HFFc6 (cell line): ENCODE measurements around the gene NCLN. TPM values are rescaled to one million over a fixed set of nuclear protein-coding genes. Genes with fewer than 3 reads are reported as not detected.

ENCODE experiments used
- DNase-seq: peaks from one replicate; pipeline ENCODE4 v3.0.0-alpha.2; 2018
- H3K27ac Mint-ChIP-seq: 2 replicates; pipeline ENCODE4 v1.8.0; 2020; ENCODE audit warnings: mild to moderate bottlenecking, mixed read lengths
- H3K27me3 Mint-ChIP-seq: 2 replicates; pipeline ENCODE4 v1.8.0; 2021; ENCODE audit warnings: mild to moderate bottlenecking, moderate library complexity, mixed read lengths; ENCODE audit not compliant: insufficient read depth
- H3K36me3 Mint-ChIP-seq: 2 replicates; pipeline ENCODE4 v1.8.0; 2021; ENCODE audit warnings: low read depth, mixed read lengths
- H3K4me1 Mint-ChIP-seq: 2 replicates; pipeline ENCODE4 v1.8.0; 2020; ENCODE audit warnings: low read depth, mixed read lengths
- H3K4me3 Mint-ChIP-seq: 2 replicates; pipeline ENCODE4 v1.8.0; 2020; ENCODE audit warnings: mild to moderate bottlenecking, moderate library complexity, mixed read lengths
- H3K9me3 Mint-ChIP-seq: 2 replicates; pipeline ENCODE4 v1.8.0; 2020; ENCODE audit warnings: mild to moderate bottlenecking, mixed read lengths
- total RNA-seq, 6 experiments: library from RNA; stranded (reverse); fragmentation: NEBNext Ultra II Directional; extraction: Animal tissue kit (Norgen Biotek cat#: 25700); gene quantifications; 2 replicates in 1 of 6; 3 replicates in 5 of 6; pipeline ENCODE4 v1.2.3, GENCODE V29; 2021
- TF ChIP-seq, protein P1 (sequence below): fragments of 200-600 bp; sonication (generic); IDR thresholded peaks from 2 replicates; pipeline ENCODE4 v1.5.0; 2021; ENCODE audit warnings: antibody characterized with exemption, mild to moderate bottlenecking

Gene NCLN
- total RNA-seq, 6 experiments from 2014 or later: 98.1 to 130 (median 106) TPM

DNA sequence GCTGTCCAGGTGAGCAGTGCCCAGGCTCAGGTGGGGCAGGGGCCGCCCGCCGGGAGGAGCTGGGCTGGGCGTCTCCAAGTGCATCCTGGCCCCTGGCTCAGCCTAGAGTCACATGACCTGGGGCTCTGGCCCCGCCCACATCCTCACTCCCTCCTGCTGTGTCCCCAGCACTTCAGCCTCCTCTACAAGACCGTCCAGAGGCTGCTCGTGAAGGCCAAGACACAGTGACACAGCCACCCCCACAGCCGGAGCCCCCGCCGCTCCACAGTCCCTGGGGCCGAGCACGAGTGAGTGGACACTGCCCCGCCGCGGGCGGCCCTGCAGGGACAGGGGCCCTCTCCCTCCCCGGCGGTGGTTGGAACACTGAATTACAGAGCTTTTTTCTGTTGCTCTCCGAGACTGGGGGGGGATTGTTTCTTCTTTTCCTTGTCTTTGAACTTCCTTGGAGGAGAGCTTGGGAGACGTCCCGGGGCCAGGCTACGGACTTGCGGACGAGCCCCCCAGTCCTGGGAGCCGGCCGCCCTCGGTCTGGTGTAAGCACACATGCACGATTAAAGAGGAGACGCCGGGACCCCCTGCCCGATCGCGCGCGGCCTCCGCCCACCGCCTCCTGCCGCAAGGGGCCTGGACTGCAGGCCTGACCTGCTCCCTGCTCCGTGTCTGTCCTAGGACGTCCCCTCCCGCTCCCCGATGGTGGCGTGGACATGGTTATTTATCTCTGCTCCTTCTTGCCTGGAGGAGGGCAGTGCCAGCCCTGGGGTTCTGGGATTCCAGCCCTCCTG lies 21.9 kb downstream of the NCLN start:
- no peaks in the 10 kb centered on the region for H3K4me1 Mint-ChIP-seq
- no peak overlapping the region for H3K27ac Mint-ChIP-seq
- TF ChIP-seq, protein P1, sequence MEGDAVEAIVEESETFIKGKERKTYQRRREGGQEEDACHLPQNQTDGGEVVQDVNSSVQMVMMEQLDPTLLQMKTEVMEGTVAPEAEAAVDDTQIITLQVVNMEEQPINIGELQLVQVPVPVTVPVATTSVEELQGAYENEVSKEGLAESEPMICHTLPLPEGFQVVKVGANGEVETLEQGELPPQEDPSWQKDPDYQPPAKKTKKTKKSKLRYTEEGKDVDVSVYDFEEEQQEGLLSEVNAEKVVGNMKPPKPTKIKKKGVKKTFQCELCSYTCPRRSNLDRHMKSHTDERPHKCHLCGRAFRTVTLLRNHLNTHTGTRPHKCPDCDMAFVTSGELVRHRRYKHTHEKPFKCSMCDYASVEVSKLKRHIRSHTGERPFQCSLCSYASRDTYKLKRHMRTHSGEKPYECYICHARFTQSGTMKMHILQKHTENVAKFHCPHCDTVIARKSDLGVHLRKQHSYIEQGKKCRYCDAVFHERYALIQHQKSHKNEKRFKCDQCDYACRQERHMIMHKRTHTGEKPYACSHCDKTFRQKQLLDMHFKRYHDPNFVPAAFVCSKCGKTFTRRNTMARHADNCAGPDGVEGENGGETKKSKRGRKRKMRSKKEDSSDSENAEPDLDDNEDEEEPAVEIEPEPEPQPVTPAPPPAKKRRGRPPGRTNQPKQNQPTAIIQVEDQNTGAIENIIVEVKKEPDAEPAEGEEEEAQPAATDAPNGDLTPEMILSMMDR: no peak
- peaks cover 4% of the 10 kb centered on the region for H3K27me3 Mint-ChIP-seq
- DNase-seq: no peak
- no peak overlapping the region for H3K4me3 Mint-ChIP-seq
- no peaks in the 10 kb centered on the region for H3K36me3 Mint-ChIP-seq
- H3K9me3 Mint-ChIP-seq: no peaks in the 10 kb centered on the region

DNA sequence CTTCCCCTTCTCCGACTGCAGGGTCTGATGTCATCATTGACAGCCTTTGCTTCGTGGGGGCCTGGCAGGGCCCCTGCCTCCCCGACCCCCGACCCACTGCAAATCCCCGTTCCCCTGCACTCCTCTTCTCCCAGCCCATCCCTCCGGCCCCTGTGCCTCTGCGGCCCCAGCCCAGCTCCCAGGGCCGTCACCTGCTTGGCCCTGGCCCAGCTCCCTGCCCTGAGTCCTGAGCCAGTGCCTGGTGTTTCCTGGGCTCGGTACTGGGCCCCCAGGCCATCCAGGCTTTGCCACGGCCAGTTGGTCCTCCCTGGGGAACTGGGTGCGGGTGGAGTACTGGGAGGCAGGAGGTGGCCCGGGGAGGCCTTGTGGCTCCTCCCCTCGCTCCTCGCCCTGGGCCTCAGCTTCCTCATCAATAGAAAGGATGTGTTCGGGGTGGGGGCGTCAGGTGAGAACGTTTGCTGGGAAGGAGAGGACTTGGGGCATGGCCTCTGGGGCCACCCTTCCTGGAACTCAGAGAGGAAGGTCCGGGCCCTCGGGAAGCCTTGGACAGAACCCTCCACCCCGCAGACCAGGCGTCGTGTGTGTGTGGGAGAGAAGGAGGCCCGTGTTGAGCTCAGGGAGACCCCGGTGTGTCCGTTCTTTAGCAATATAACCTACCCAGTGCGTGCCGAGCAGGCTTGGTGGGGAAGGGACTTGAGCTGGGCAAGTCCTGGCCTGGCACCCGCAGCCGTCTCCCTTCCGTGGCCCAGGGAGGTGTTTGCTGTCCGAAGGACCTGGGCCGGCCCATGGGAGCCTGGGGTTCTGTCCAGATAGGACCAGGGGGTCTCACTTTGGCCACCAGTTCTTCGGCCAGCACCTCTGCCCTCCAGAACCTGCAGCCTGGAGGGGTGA lies 22.8 kb downstream of the NCLN start:
- no peak overlapping the region for H3K27ac Mint-ChIP-seq
- no peaks in the 10 kb centered on the region for H3K36me3 Mint-ChIP-seq
- no peak for DNase-seq
- peaks cover 6% of the 10 kb centered on the region for H3K27me3 Mint-ChIP-seq
- no peaks in the 10 kb centered on the region for H3K4me1 Mint-ChIP-seq
- TF ChIP-seq, protein P1: no peak
- H3K4me3 Mint-ChIP-seq: no peak overlapping the region
- H3K9me3 Mint-ChIP-seq: no peaks in the 10 kb centered on the region

DNA sequence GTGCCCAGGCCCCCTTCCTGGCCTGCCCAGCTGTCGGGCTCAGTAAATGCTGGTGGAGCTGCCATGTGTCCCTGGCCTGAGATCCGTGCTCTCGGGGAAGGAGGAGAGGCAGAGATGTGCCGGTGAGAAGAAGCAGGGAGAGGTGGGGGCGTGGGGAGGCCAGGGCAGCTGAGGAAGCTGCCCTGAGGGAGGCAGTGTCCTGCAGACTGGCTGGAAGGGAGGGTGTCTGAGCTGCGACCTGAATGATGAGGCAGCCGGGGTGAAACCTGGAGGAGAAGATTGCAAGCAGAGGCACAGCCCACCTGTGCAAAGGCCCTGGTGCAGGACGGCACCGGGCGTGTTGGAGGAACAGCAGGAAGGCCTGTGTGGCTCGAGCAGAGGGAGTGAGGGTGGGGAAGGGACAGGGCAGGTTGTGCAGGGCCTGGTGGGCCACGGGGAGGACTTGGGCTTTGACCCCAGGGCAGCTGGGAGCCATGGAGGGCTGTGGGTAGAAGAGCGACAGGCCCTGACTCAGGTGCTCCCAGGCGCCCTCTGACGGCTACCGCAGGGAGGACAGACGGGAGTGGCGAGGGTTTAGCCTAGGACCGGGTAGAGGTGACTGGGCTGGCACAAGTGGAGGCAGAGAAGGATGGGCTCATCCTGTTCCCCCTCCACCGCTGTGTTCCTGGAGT lies 24.8 kb downstream of the NCLN start:
- Mint-ChIP-seq H3K4me1 (no peaks in the 10 kb centered on the region), H3K4me3 (no peak overlapping the region)

DNA sequence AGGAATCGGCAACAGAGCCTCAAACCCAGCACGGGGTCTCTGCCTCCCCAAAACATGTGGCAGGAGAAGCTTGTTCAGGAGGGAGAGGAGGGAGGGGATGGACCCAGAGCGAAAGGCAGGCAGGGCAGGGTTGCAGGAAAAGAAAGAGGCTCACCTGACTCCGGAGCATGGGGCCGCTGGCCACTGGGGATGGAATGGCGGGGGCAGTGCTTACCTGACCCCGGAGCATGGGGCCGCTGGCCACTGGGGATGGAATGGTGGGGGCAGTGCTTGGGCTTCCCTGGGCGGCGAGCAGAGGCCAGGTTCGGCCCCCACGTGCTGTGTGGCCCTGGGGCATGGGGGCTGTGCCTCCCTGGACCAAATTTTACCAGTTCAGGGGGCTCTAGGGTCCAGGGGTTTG lies 25.5 kb downstream of the NCLN start:
- Mint-ChIP-seq H3K27ac (no peak overlapping the region), H3K9me3 (no peaks in the 10 kb centered on the region), H3K36me3 (no peaks in the 10 kb centered on the region), H3K27me3 (peaks cover 4% of the 10 kb centered on the region), H3K4me1 (no peaks in the 10 kb centered on the region), H3K4me3 (no peak overlapping the region)
- TF ChIP-seq, protein P1: no peak
- no peak for DNase-seq

More for the DNA sequence above, 24.8 kb downstream of the NCLN start:
- H3K27ac Mint-ChIP-seq: no peak overlapping the region
- peak; percentile 17 for DNase-seq
- H3K27me3 Mint-ChIP-seq: peaks cover 5% of the 10 kb centered on the region
- no peaks in the 10 kb centered on the region for H3K9me3 Mint-ChIP-seq
- H3K36me3 Mint-ChIP-seq: no peaks in the 10 kb centered on the region
- TF ChIP-seq, protein P1: peak; percentile 72

DNA sequence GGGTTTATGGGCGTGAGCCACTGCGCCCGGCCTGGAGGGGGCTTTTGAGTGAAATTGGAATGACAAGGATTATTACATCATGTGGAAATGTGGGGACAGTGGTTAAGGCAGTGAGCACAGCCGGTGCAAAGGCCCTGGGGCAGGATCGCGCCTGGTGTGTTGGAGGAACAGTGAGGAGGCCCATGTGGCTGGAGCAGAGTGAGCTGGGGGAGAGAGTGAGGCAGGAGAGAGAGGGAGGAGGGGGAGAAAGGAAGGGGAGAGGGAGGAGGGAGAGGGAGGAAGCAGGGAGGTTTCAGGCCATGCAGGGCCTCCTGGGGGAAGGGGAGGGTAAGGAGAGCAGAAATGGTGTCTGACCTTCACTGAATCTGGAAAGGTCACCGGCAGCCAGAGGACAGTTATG lies 27.4 kb downstream of the NCLN start:
- no peaks in the 10 kb centered on the region for H3K4me1 Mint-ChIP-seq
- no peaks in the 10 kb centered on the region for H3K9me3 Mint-ChIP-seq
- no peak overlapping the region for H3K4me3 Mint-ChIP-seq
- TF ChIP-seq, protein P1: no peak
- H3K27me3 Mint-ChIP-seq: peaks cover 4% of the 10 kb centered on the region
- no peak for DNase-seq
- 0 out of 2 replicates have a peak, but pooled peaks cover 5% of the 10 kb centered on the region for H3K36me3 Mint-ChIP-seq
- no peak overlapping the region for H3K27ac Mint-ChIP-seq
